ENCODE measurements around the gene GYS2.

The GYS2 gene

GRCh38 chr12:21571046-21571445, 33.6 kb downstream of the GYS2 start:
- no peak for TF ChIP-seq CTCF (IDR thresholded peaks at IDR 0.05; ENCODE audit: insufficient read depth, low read depth, low read length, missing control alignments)
- no peak overlapping the region for H3K4me3 ChIP-seq (ENCODE audit: low read depth, low read length)
- DNase-seq (ENCODE audit: low read depth): no peak

- no peak for TF ChIP-seq CTCF (IDR thresholded peaks at IDR 0.05; ENCODE audit: insufficient read depth, low read depth, low read length, missing control alignments)
- H3K4me3 ChIP-seq (ENCODE audit: low read depth, low read length): no peak overlapping the region
Observed at GRCh38 chr12:21568115-21568514, 36.5 kb downstream of the GYS2 start.

GRCh38 chr12:21566907-21567394, 37.7 kb downstream of the GYS2 start:
- no peak for TF ChIP-seq CTCF (IDR thresholded peaks at IDR 0.05; ENCODE audit: insufficient read depth, low read depth, low read length, missing control alignments)
- no peak overlapping the region for H3K4me3 ChIP-seq (ENCODE audit: low read depth, low read length)
- no peak for DNase-seq (ENCODE audit: low read depth)

More at GRCh38 chr12:21568115-21568514, 36.5 kb downstream of the GYS2 start:
- DNase-seq (ENCODE audit: low read depth): peak; percentile 1

- no peak for DNase-seq (ENCODE audit: low read depth)
- no peak overlapping the region for H3K4me3 ChIP-seq (ENCODE audit: low read depth, low read length)
- TF ChIP-seq CTCF (IDR thresholded peaks at IDR 0.05; ENCODE audit: insufficient read depth, low read depth, low read length, missing control alignments): no peak
Observed at GRCh38 chr12:21566223-21566906, 38.3 kb downstream of the GYS2 start.

GRCh38 chr12:21562859-21563258, 41.8 kb downstream of the GYS2 start:
- TF ChIP-seq CTCF (IDR thresholded peaks at IDR 0.05; ENCODE audit: insufficient read depth, low read depth, low read length, missing control alignments): no peak
- no peak for DNase-seq (ENCODE audit: low read depth)
- no peak overlapping the region for H3K4me3 ChIP-seq (ENCODE audit: low read depth, low read length)

GRCh38 chr12:21561158-21561557, 43.5 kb downstream of the GYS2 start:
- no peak for TF ChIP-seq CTCF (IDR thresholded peaks at IDR 0.05; ENCODE audit: insufficient read depth, low read depth, low read length, missing control alignments)
- H3K4me3 ChIP-seq (ENCODE audit: low read depth, low read length): no peak overlapping the region
- DNase-seq (ENCODE audit: low read depth): no peak

Measured in GM12865 (cell line).